ENCODE measurements around the gene CRELD2.

The CRELD2 gene

GRCh38 chr22:49960159-49961004, 41.9 kb downstream of the CRELD2 start, which contains the start of gene PIM3:
Gene PIM3, plus strand, starts transcription at chr22:49960772. Its CDS starts 176 bp downstream, at chr22:49960948.
- Histone ChIP-seq H3K9me3 (no peaks in the 10 kb centered on the region), H3K4me1 (peaks cover 0 to 58% (median 29%) of the 10 kb centered on the region in 4 donors), H3K36me3 (peaks cover 17 to 35% (median 35%) of the 10 kb centered on the region in 3 donors), H3K4me3 (peak within 1 kb of the TSS; percentile 81 to 85), H3K27ac (peak within 1 kb of the TSS; percentile 88 to 89), H3K27me3 (no peaks in the 10 kb centered on the region)
- TF ChIP-seq, protein P1, sequence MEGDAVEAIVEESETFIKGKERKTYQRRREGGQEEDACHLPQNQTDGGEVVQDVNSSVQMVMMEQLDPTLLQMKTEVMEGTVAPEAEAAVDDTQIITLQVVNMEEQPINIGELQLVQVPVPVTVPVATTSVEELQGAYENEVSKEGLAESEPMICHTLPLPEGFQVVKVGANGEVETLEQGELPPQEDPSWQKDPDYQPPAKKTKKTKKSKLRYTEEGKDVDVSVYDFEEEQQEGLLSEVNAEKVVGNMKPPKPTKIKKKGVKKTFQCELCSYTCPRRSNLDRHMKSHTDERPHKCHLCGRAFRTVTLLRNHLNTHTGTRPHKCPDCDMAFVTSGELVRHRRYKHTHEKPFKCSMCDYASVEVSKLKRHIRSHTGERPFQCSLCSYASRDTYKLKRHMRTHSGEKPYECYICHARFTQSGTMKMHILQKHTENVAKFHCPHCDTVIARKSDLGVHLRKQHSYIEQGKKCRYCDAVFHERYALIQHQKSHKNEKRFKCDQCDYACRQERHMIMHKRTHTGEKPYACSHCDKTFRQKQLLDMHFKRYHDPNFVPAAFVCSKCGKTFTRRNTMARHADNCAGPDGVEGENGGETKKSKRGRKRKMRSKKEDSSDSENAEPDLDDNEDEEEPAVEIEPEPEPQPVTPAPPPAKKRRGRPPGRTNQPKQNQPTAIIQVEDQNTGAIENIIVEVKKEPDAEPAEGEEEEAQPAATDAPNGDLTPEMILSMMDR (IDR thresholded peaks at IDR 0.05): no peak
- intact Hi-C loops (cut with DNase I; ENCODE audit: low total_unique reads): loop anchor here (10.0 kb wide), 1 partner anchor 344 kb away; the partner anchor contains the start of gene PLXNB2
- DNase-seq: peak; percentile 93 to 97

- H3K4me1 ChIP-seq: peaks cover 0 to 61% (median 31%) of the 10 kb centered on the region in 4 donors
- peak in 1 of 2 donors; percentile 80 for DNase-seq
- H3K9me3 ChIP-seq: no peaks in the 10 kb centered on the region
- peak overlapping the region; percentile 81 to 85 for H3K4me3 ChIP-seq
- peak overlapping the region; percentile 88 to 89 for H3K27ac ChIP-seq
- TF ChIP-seq, protein P1 (IDR thresholded peaks at IDR 0.05): no peak
- intact Hi-C loops (cut with DNase I; ENCODE audit: low total_unique reads): loop anchor here (10.0 kb wide), 1 partner anchor 344 kb away; the partner anchor contains the start of gene PLXNB2
- H3K27me3 ChIP-seq: no peaks in the 10 kb centered on the region
- peaks cover 17 to 35% (median 35%) of the 10 kb centered on the region in 3 donors for H3K36me3 ChIP-seq
These were observed 42.7 kb downstream of the CRELD2 start for GRCh38 chr22:49961005-49961600.

GRCh38 chr22:49961601-49962011, 43.2 kb downstream of the CRELD2 start:
- H3K4me1 ChIP-seq: peaks cover 0 to 66% (median 36%) of the 10 kb centered on the region in 4 donors

GRCh38 chr22:49962012-49962750, 43.7 kb downstream of the CRELD2 start:
- Histone ChIP-seq H3K36me3 (peaks cover 17 to 35% (median 35%) of the 10 kb centered on the region in 3 donors), H3K27me3 (no peaks in the 10 kb centered on the region), H3K9me3 (no peaks in the 10 kb centered on the region), H3K4me3 (peak overlapping the region; percentile 81 to 85), H3K27ac (peak overlapping the region; percentile 88 to 89), H3K4me1 (peaks cover 0 to 71% (median 41%) of the 10 kb centered on the region in 4 donors)
- DNase-seq: peak; percentile 90 to 96
- TF ChIP-seq, protein P1 (IDR thresholded peaks at IDR 0.05): no peak
- intact Hi-C loops (cut with DNase I; ENCODE audit: low total_unique reads): loop anchor here (10.0 kb wide), 1 partner anchor 343 kb away; the partner anchor contains the start of gene PLXNB2

More at GRCh38 chr22:49961601-49962011, 43.2 kb downstream of the CRELD2 start:
- TF ChIP-seq, protein P1 (IDR thresholded peaks at IDR 0.05): no peak
- peak overlapping the region; percentile 81 to 85 for H3K4me3 ChIP-seq
- peaks cover 17 to 35% (median 35%) of the 10 kb centered on the region in 3 donors for H3K36me3 ChIP-seq
- peak overlapping the region; percentile 88 to 89 for H3K27ac ChIP-seq
- no peaks in the 10 kb centered on the region for H3K9me3 ChIP-seq
- DNase-seq: peak in 1 of 2 donors; percentile 72
- no peaks in the 10 kb centered on the region for H3K27me3 ChIP-seq
- intact Hi-C loops (cut with DNase I; ENCODE audit: low total_unique reads): loop anchor here (10.0 kb wide), 1 partner anchor 343 kb away; the partner anchor contains the start of gene PLXNB2
